Endodermal cell (in vitro differentiated cells): ENCODE results near the gene RSRC1. TPM values are rescaled to one million over a fixed set of nuclear protein-coding genes. Genes with fewer than 3 reads are reported as not detected.

Experiments used
- DNase-seq: peaks from one replicate; pipeline ENCODE4 v3.0.0-alpha.2; 2017
- H3K27ac ChIP-seq: 2 replicates; pipeline ENCODE4 v1.5.1; 2013; ENCODE audit warnings: mild to moderate bottlenecking, low read depth, low read length, moderate library complexity
- H3K27me3 ChIP-seq: 2 replicates; pipeline ENCODE4 v1.6.1; 2013; ENCODE audit warnings: mild to moderate bottlenecking, low read length, moderate library complexity; ENCODE audit not compliant: insufficient read depth, control insufficient read depth, poor library complexity, severe bottlenecking
- H3K36me3 ChIP-seq: 2 replicates; pipeline ENCODE4 v1.7.0; 2013; ENCODE audit warnings: mild to moderate bottlenecking, low read length, moderate library complexity; ENCODE audit not compliant: control insufficient read depth, insufficient read depth
- H3K4me1 ChIP-seq: one replicate; pipeline ENCODE4 v1.7.0; 2013; ENCODE audit warnings: low read length; ENCODE audit not compliant: control insufficient read depth, insufficient read depth
- H3K4me3 ChIP-seq: 2 replicates; pipeline ENCODE4 v1.5.1; 2013; ENCODE audit warnings: mild to moderate bottlenecking, low read length, moderate library complexity
- H3K9ac ChIP-seq: 2 replicates; pipeline ENCODE4 v1.6.1; 2013; ENCODE audit warnings: mild to moderate bottlenecking, low read length, moderate library complexity; ENCODE audit not compliant: poor library complexity, severe bottlenecking; ENCODE audit errors: extremely low read depth
- H3K9me3 ChIP-seq: 2 replicates; pipeline ENCODE4 v1.6.1; 2013; ENCODE audit warnings: mild to moderate bottlenecking, low read length, moderate library complexity; ENCODE audit not compliant: control insufficient read depth
- H3K27ac Mint-ChIP-seq: 2 replicates; pipeline ENCODE4 v1.8.0; 2020; ENCODE audit warnings: mixed read lengths
- H3K27me3 Mint-ChIP-seq: 2 replicates; pipeline ENCODE4 v1.8.0; 2021; ENCODE audit warnings: mild to moderate bottlenecking, mixed read lengths; ENCODE audit not compliant: insufficient read depth
- H3K36me3 Mint-ChIP-seq: 2 replicates; pipeline ENCODE4 v1.8.0; 2020; ENCODE audit warnings: low read depth, mixed read lengths
- H3K4me1 Mint-ChIP-seq: 2 replicates; pipeline ENCODE4 v1.8.0; 2020; ENCODE audit warnings: mixed read lengths
- H3K4me3 Mint-ChIP-seq: 2 replicates; pipeline ENCODE4 v1.8.0; 2020; ENCODE audit warnings: mild to moderate bottlenecking, moderate library complexity, mixed read lengths
- H3K9me3 Mint-ChIP-seq: 2 replicates; pipeline ENCODE4 v1.8.0; 2020; ENCODE audit warnings: mild to moderate bottlenecking, mixed read lengths
- WGBS, 2 experiments: methylation state at CpG; one replicate each; pipeline versions ENCODE4 v1.1.5 to v1.1.7; 2013; ENCODE audit warnings: missing lambda C conversion rate in 2 of 2, mixed read lengths in 1 of 2; ENCODE audit not compliant: insufficient coverage in 1 of 2, insufficient read length in 1 of 2; 5-methylcytosine and 5-hydroxymethylcytosine counted together
- total RNA-seq, 2 donors: library from RNA; stranded (reverse); fragmentation: NEBNext Ultra II Directional in 1 of 2; extraction: Animal tissue kit (Norgen Biotek cat#: 25700) in 1 of 2; gene quantifications; 2 replicates in 1 of 2; 3 replicates in 1 of 2; pipeline ENCODE4 v1.2.1, GENCODE V29; 2021
- TF ChIP-seq, protein P1 (sequence below): fragments of 200-600 bp; sonication (generic); conservative IDR thresholded peaks from 2 replicates; pipeline ENCODE4 v1.5.0; 2021; ENCODE audit warnings: antibody characterized with exemption, mild to moderate bottlenecking

Gene RSRC1
- total RNA-seq, 2 donors from 2014 or later, result 45.3 to 52.1 TPM

DNA sequence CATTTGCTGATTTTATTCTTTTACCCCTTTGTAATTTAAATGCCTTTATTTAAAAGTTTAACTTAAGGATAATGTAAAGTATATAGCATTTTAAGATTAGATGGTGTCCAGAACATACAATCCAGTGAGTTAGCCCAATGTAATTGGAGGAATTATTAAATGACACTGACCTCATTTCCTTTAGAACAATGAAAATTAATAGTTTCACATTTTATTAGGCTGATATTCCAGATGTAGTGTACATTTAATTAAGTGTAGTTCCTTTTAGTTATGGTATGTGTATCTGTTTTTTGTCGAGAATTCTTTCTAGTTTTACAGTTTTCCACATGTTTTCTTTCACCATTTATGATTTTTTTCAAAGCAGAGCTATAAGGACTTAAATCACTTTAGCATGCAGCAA, 75.8 kb downstream of the RSRC1 start:
- TF ChIP-seq, protein P1, sequence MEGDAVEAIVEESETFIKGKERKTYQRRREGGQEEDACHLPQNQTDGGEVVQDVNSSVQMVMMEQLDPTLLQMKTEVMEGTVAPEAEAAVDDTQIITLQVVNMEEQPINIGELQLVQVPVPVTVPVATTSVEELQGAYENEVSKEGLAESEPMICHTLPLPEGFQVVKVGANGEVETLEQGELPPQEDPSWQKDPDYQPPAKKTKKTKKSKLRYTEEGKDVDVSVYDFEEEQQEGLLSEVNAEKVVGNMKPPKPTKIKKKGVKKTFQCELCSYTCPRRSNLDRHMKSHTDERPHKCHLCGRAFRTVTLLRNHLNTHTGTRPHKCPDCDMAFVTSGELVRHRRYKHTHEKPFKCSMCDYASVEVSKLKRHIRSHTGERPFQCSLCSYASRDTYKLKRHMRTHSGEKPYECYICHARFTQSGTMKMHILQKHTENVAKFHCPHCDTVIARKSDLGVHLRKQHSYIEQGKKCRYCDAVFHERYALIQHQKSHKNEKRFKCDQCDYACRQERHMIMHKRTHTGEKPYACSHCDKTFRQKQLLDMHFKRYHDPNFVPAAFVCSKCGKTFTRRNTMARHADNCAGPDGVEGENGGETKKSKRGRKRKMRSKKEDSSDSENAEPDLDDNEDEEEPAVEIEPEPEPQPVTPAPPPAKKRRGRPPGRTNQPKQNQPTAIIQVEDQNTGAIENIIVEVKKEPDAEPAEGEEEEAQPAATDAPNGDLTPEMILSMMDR, result no peak
- Histone ChIP-seq H3K27me3 (no peaks in the 10 kb centered on the region), H3K4me1 (peaks cover 12% of the 10 kb centered on the region), H3K36me3 (no peaks in the 10 kb centered on the region), H3K4me3 (no peak overlapping the region), H3K9ac (no peak overlapping the region), H3K27ac (no peak overlapping the region), H3K9me3 (no peaks in the 10 kb centered on the region)
- H3K4me3 Mint-ChIP-seq, result no peak overlapping the region
- no peaks in the 10 kb centered on the region for H3K9me3 Mint-ChIP-seq
- H3K27ac Mint-ChIP-seq, result no peak overlapping the region
- DNase-seq, result no peak
- peaks cover 9% of the 10 kb centered on the region for H3K4me1 Mint-ChIP-seq
- no peaks in the 10 kb centered on the region for H3K27me3 Mint-ChIP-seq
- 100% methylated on average over 1 of the region's 1 CpG for WGBS, 2 experiments
- no peaks in the 10 kb centered on the region for H3K36me3 Mint-ChIP-seq

DNA sequence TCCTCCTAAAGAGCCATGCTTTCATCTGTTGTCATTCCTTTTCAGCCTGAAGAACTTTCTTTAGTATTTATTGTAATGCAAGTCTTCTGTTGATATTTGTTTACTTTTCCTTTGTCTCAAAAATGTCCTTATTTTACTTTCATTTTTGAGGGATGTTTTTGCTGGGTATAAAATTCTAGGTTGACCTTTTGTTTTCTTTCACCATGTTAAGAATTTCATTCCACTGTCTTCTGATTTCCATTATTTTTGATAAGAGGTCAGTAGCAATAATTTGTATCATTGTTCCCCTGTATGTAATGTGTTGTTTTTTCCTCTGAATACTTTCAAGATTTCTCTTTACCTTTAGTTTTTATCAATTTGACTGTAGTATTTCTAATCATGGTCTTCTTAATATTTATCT, 91.1 kb downstream of the RSRC1 start:
- H3K27ac ChIP-seq, result no peak overlapping the region
- peaks cover 7% of the 10 kb centered on the region for H3K4me1 Mint-ChIP-seq
- H3K4me3 ChIP-seq, result peak overlapping the region; percentile 37
- H3K36me3 ChIP-seq, result peaks cover 17% of the 10 kb centered on the region
- no peak for DNase-seq
- no peaks in the 10 kb centered on the region for H3K27me3 ChIP-seq
- H3K27ac Mint-ChIP-seq, result no peak overlapping the region
- H3K9me3 Mint-ChIP-seq, result peaks cover 49% of the 10 kb centered on the region
- H3K9me3 ChIP-seq, result peaks cover 33% of the 10 kb centered on the region
- H3K9ac ChIP-seq, result no peak overlapping the region
- H3K4me1 ChIP-seq, result no peaks in the 10 kb centered on the region
- peaks cover 29% of the 10 kb centered on the region for H3K36me3 Mint-ChIP-seq
- TF ChIP-seq, protein P1, result no peak
- H3K4me3 Mint-ChIP-seq, result no peak overlapping the region
- H3K27me3 Mint-ChIP-seq, result no peaks in the 10 kb centered on the region

DNA sequence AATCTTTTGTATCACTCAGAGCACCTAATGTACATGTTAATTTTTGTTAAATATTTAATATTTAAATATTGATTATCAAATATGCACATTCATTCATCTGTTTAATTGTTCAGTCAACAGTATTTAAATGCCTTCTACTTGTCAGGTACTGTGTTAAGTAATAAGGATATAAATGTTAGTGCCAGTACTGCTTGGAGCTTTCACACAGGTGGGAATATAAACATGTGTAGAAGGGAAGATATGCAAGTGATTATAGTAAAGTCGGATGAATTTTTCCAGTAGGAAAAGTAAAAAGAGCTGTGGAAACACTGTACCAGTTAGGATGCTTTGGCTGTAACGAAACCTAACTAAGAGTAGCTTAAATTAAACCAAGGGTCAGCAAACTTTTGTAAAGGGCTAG, 95.4 kb downstream of the RSRC1 start:
- H3K4me3 Mint-ChIP-seq, result no peak overlapping the region
- peaks cover 16% of the 10 kb centered on the region for H3K9me3 Mint-ChIP-seq
- H3K36me3 Mint-ChIP-seq, result peaks cover 8% of the 10 kb centered on the region
- no peak for DNase-seq
- Histone ChIP-seq H3K27me3 (no peaks in the 10 kb centered on the region), H3K27ac (no peak overlapping the region), H3K36me3 (peaks cover 9% of the 10 kb centered on the region), H3K9ac (no peak overlapping the region), H3K4me3 (no peak overlapping the region), H3K9me3 (peaks cover 15% of the 10 kb centered on the region), H3K4me1 (no peaks in the 10 kb centered on the region)
- WGBS, 2 experiments, result 68 to 71% methylated on average over 2 of the region's 2 CpGs
- no peaks in the 10 kb centered on the region for H3K4me1 Mint-ChIP-seq
- TF ChIP-seq, protein P1, result no peak
- no peaks in the 10 kb centered on the region for H3K27me3 Mint-ChIP-seq
- no peak overlapping the region for H3K27ac Mint-ChIP-seq
